ENCODE results near the gene FAM13A.
A peak's percentile ranks its signal among the peaks of the same experiment; 100 is the strongest.
"Not testable (repeated sequence)": the region's sequence is repeated elsewhere in the genome, so short reads cannot be mapped to it uniquely, and the experiment has no call there.

The FAM13A gene

GRCh38 chr4:89056953-89057398 lies at the start of gene FAM13A:
Gene FAM13A (minus strand): TSS chr4:89057185. CDS start chr4:89056964, 221 bp downstream.
- Mint-ChIP-seq H3K4me1 (peaks cover 8% of the 10 kb centered on the region), H3K9me3 (peaks cover 8% of the 10 kb centered on the region), H3K36me3 (peaks cover 2% of the 10 kb centered on the region), H3K27ac (no peak within 1 kb of the TSS), H3K27me3 (peaks cover 1% of the 10 kb centered on the region), H3K4me3 (no peak within 1 kb of the TSS)
- peak; percentile 37 for ATAC-seq (ENCODE audit: low read depth)
- no peak for DNase-seq (ENCODE audit: low spot score in 2 of 2)

- H3K9me3 Mint-ChIP-seq, result no peaks in the 10 kb centered on the region
- no peaks in the 10 kb centered on the region for H3K36me3 Mint-ChIP-seq
- ATAC-seq (ENCODE audit: low read depth) (no peak), DNase-seq (ENCODE audit: low spot score in 2 of 2) (no peak)
- H3K27me3 Mint-ChIP-seq, result no peaks in the 10 kb centered on the region
- peaks cover 12% of the 10 kb centered on the region for H3K4me1 Mint-ChIP-seq
- H3K4me3 Mint-ChIP-seq, result no peak overlapping the region
- H3K27ac Mint-ChIP-seq, result no peak overlapping the region
Observed at GRCh38 chr4:89105726-89106125, 48.7 kb upstream of the FAM13A start.

DNA sequence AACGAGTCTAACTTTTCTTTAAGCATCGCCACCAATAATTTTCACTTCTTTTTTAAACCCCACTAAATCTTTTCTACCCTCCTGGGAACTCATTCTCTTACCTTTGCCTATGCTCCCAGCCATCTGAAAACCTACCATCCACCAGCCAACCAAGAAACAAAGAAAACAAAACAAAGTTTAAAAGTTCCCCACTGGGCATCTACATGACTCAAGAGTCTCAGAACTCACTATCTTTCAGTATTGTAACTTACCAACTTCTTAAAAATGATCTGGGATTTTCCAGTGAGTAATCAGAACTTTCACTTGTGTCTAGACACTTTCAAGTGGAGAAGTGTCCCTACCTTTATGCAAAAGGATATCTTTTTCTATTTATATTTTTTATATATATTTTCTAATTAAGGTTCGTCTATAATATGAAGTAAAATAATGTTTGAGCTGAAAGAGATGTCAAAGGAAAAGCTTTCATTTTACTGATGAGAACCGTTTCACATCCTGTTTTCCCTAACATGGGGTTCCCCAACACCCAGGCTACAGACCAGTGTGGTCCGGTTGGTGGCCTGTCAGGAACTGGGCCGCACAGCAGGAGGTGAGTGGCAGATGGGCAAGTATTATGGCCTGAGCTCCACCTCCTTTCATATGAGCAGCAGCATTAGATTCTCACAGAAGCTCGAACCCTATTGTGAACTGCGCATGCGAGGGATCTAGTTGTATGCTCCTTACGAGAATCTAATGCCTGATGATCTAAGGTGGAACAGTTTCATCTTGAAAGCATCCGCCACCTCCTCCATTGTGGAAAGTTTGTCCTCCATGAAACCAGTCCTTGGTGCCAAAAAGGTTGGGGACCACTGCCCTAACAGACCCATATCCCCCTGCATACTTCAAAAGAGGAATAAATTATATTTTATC lies 44.5 kb upstream of the FAM13A start:
- ATAC-seq (ENCODE audit: low read depth) (peak; percentile 90), DNase-seq (ENCODE audit: low spot score in 2 of 2) (peak in 1 of 2 donors; percentile 22)
- Mint-ChIP-seq H3K4me1 (peaks cover 9% of the 10 kb centered on the region), H3K27me3 (no peaks in the 10 kb centered on the region), H3K9me3 (no peaks in the 10 kb centered on the region), H3K36me3 (peaks cover 3% of the 10 kb centered on the region), H3K27ac (peak overlapping the region; percentile 92), H3K4me3 (peak overlapping the region; percentile 51)

- ATAC-seq (ENCODE audit: low read depth), result no peak
- H3K27me3 Mint-ChIP-seq, result no peaks in the 10 kb centered on the region
- H3K27ac Mint-ChIP-seq, result peak overlapping the region; percentile 92
- H3K36me3 Mint-ChIP-seq, result peaks cover 3% of the 10 kb centered on the region
- peak overlapping the region; percentile 9 for H3K4me3 Mint-ChIP-seq
- H3K9me3 Mint-ChIP-seq, result no peaks in the 10 kb centered on the region
- H3K4me1 Mint-ChIP-seq, result peaks cover 9% of the 10 kb centered on the region
- DNase-seq (ENCODE audit: low spot score in 2 of 2), result no peak
Observed at GRCh38 chr4:89100853-89101252, 43.9 kb upstream of the FAM13A start.

DNA sequence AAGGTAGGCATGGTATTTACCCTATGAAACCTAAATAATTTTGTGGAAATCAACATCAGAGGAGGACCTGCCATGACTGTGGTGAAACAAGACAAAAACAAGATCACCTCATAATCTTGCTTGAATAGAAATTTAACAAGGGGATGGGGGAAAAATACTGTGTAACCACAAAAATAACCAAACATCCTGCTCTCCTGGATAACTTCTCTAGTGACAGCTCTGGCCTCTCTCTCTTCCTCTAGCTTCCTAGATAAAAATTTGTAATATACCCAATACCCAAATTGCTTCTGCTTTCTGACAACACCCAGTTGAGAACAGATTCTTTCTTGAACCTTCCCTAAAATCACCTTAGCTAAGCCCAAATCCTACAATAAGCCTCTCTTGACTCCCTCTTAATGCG lies 42.5 kb upstream of the FAM13A start:
- DNase-seq (ENCODE audit: low spot score in 2 of 2) (no peak), ATAC-seq (ENCODE audit: low read depth) (no peak)
- Mint-ChIP-seq H3K36me3 (peaks cover 3% of the 10 kb centered on the region), H3K27me3 (no peaks in the 10 kb centered on the region), H3K9me3 (no peaks in the 10 kb centered on the region), H3K4me1 (peaks cover 9% of the 10 kb centered on the region), H3K4me3 (no peak overlapping the region), H3K27ac (peak overlapping the region; percentile 4)

GRCh38 chr4:89099034-89099433 lies 42.0 kb upstream of the FAM13A start:
- no peak for ATAC-seq (ENCODE audit: low read depth)
- no peak for DNase-seq (ENCODE audit: low spot score in 2 of 2)
- no peaks in the 10 kb centered on the region for H3K9me3 Mint-ChIP-seq
- peaks cover 9% of the 10 kb centered on the region for H3K4me1 Mint-ChIP-seq
- H3K27me3 Mint-ChIP-seq, result no peaks in the 10 kb centered on the region
- peaks cover 3% of the 10 kb centered on the region for H3K36me3 Mint-ChIP-seq
- no peak overlapping the region for H3K4me3 Mint-ChIP-seq
- no peak overlapping the region for H3K27ac Mint-ChIP-seq

GRCh38 chr4:89078300-89078699 lies 21.3 kb upstream of the FAM13A start:
- DNase-seq (ENCODE audit: low spot score in 2 of 2) (no peak), ATAC-seq (ENCODE audit: low read depth) (no peak)
- Mint-ChIP-seq H3K27me3 (no peaks in the 10 kb centered on the region), H3K36me3 (no peaks in the 10 kb centered on the region), H3K9me3 (peaks cover 13% of the 10 kb centered on the region), H3K27ac (no peak overlapping the region), H3K4me1 (peaks cover 3% of the 10 kb centered on the region), H3K4me3 (no peak overlapping the region)

GRCh38 chr4:89077761-89078160 lies 20.8 kb upstream of the FAM13A start:
- DNase-seq (ENCODE audit: low spot score in 2 of 2) (no peak), ATAC-seq (ENCODE audit: low read depth) (no peak)
- no peaks in the 10 kb centered on the region for H3K36me3 Mint-ChIP-seq
- peaks cover 3% of the 10 kb centered on the region for H3K4me1 Mint-ChIP-seq
- no peaks in the 10 kb centered on the region for H3K27me3 Mint-ChIP-seq
- no peak overlapping the region for H3K4me3 Mint-ChIP-seq
- H3K27ac Mint-ChIP-seq, result no peak overlapping the region
- H3K9me3 Mint-ChIP-seq, result peaks cover 13% of the 10 kb centered on the region

- no peak overlapping the region for H3K4me3 Mint-ChIP-seq
- peaks cover 2% of the 10 kb centered on the region for H3K9me3 Mint-ChIP-seq
- no peak overlapping the region for H3K27ac Mint-ChIP-seq
- H3K4me1 Mint-ChIP-seq, result peaks cover 7% of the 10 kb centered on the region
- ATAC-seq (ENCODE audit: low read depth) (no peak), DNase-seq (ENCODE audit: low spot score in 2 of 2) (no peak)
- H3K27me3 Mint-ChIP-seq, result no peaks in the 10 kb centered on the region
- no peaks in the 10 kb centered on the region for H3K36me3 Mint-ChIP-seq
Observed at GRCh38 chr4:89072921-89073320, 15.9 kb upstream of the FAM13A start.

DNA sequence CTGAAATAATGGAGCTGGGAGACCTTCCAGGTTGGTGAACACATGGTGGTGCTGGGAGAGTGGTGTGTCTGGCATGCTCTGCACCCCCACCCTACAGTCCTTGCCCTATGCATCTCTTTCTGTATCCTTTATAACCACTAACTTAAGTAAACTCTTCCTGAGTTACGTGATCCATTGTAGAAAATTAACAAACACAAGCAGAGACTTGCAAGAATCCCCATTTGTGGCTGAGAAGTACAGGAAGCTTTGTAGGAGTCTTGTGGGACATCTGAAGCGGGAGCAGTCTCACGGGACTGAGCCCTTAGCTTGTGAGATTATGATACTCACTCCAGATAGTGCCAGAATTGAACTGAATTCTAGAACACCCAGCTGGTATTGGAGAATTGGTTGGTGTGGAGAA lies 14.3 kb upstream of the FAM13A start:
- H3K27ac Mint-ChIP-seq, result no peak overlapping the region
- ATAC-seq (ENCODE audit: low read depth) (no peak), DNase-seq (ENCODE audit: low spot score in 2 of 2) (no peak)
- no peaks in the 10 kb centered on the region for H3K36me3 Mint-ChIP-seq
- H3K4me1 Mint-ChIP-seq, result peaks cover 7% of the 10 kb centered on the region
- H3K27me3 Mint-ChIP-seq, result no peaks in the 10 kb centered on the region
- H3K4me3 Mint-ChIP-seq, result no peak overlapping the region
- no peaks in the 10 kb centered on the region for H3K9me3 Mint-ChIP-seq

DNA sequence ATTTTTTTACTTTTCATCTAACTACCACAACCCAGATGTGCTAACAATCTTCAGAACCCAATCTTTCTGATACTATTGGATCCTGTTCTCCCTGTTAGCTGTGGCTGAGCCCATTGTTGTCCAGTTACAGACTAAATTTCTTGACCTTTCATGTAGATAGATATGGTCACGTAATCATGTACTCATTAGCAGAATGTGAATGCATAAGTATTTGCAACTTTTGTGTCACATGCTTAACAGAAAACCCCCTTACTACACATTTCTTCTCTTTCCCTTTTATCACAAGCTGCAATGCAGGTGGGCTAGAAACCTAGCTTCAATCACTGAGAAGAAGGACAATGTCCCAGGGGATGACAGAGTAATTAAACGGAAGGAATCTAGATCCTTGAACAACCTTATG lies 13.1 kb upstream of the FAM13A start:
- H3K4me1 Mint-ChIP-seq, result peaks cover 7% of the 10 kb centered on the region
- no peaks in the 10 kb centered on the region for H3K27me3 Mint-ChIP-seq
- H3K27ac Mint-ChIP-seq, result no peak overlapping the region
- DNase-seq (ENCODE audit: low spot score in 2 of 2) (no peak), ATAC-seq (ENCODE audit: low read depth) (peak; percentile 51)
- no peak overlapping the region for H3K4me3 Mint-ChIP-seq
- no peaks in the 10 kb centered on the region for H3K36me3 Mint-ChIP-seq
- H3K9me3 Mint-ChIP-seq, result no peaks in the 10 kb centered on the region

- peaks cover 2% of the 10 kb centered on the region for H3K36me3 Mint-ChIP-seq
- no peak overlapping the region for H3K4me3 Mint-ChIP-seq
- DNase-seq (ENCODE audit: low spot score in 2 of 2) (no peak), ATAC-seq (ENCODE audit: low read depth) (peak; percentile 55)
- no peak overlapping the region for H3K27ac Mint-ChIP-seq
- peaks cover 2% of the 10 kb centered on the region for H3K9me3 Mint-ChIP-seq
- H3K27me3 Mint-ChIP-seq, result peaks cover 3% of the 10 kb centered on the region
- peaks cover 7% of the 10 kb centered on the region for H3K4me1 Mint-ChIP-seq
Observed at GRCh38 chr4:89069481-89069880, 12.5 kb upstream of the FAM13A start.

DNA sequence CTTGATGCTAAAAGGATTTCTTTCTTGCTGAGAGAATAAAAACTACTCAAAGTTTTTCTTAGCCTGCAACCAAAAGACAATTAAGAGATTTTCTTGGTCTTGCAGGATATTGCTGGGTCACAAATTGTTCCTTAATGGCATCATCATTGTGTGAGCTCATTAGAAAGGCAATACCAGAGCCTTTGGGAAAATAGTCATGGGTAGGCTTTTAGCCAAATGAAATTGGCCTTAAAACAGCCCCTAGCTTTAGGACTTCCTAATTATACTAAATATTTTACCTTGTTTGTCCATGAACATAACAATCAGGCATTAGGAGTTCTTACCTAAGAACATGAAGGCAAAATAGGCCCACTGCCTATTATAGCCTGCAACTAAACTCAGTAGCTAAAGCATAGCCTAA lies 10.4 kb upstream of the FAM13A start:
- peaks cover 2% of the 10 kb centered on the region for H3K36me3 Mint-ChIP-seq
- H3K27me3 Mint-ChIP-seq, result peaks cover 3% of the 10 kb centered on the region
- no peak overlapping the region for H3K4me3 Mint-ChIP-seq
- no peak for ATAC-seq (ENCODE audit: low read depth)
- H3K9me3 Mint-ChIP-seq, result peaks cover 2% of the 10 kb centered on the region
- H3K4me1 Mint-ChIP-seq, result peaks cover 7% of the 10 kb centered on the region
- DNase-seq (ENCODE audit: low spot score in 2 of 2), result no peak
- no peak overlapping the region for H3K27ac Mint-ChIP-seq

- Mint-ChIP-seq H3K27me3 (peaks cover 4% of the 10 kb centered on the region), H3K4me1 (peaks cover 4% of the 10 kb centered on the region), H3K9me3 (peaks cover 4% of the 10 kb centered on the region), H3K27ac (no peak overlapping the region), H3K36me3 (peaks cover 4% of the 10 kb centered on the region), H3K4me3 (no peak overlapping the region)
- DNase-seq (ENCODE audit: low spot score in 2 of 2) (no peak), ATAC-seq (ENCODE audit: low read depth) (no peak)
Observed at GRCh38 chr4:89064848-89065247, 7.9 kb upstream of the FAM13A start.

GRCh38 chr4:89057844-89058243 lies 859 bp upstream of the FAM13A start:
- H3K9me3 Mint-ChIP-seq, H3K27me3 Mint-ChIP-seq, H3K4me1 Mint-ChIP-seq: not testable (repeated sequence)

More at GRCh38 chr4:89057844-89058243, 859 bp upstream of the FAM13A start:
- H3K36me3 Mint-ChIP-seq; DNase-seq (ENCODE audit: low spot score in 2 of 2); H3K4me3 Mint-ChIP-seq; ATAC-seq (ENCODE audit: low read depth); H3K27ac Mint-ChIP-seq: not testable (repeated sequence)

All from memory B cell (primary cell).